Esophagus muscularis mucosa (tissue), 3 donors: ENCODE measurements around the gene AFP.

Experiments
- POLR2A ChIP-seq: fragments of 450-650 bp; IDR thresholded peaks from one replicate; pipeline ENCODE4 v1.6.1; 2017; ENCODE audit warnings: antibody characterized with exemption, moderate library complexity, mild to moderate bottlenecking, low read depth
- TF ChIP-seq, protein P1 (sequence below), 3 experiments: fragments of 200-600 bp in 2 of 3; fragments of 450-650 bp in 1 of 3; sonication (generic) in 2 of 3; IDR thresholded peaks; one replicate each; pipeline ENCODE4 v1.5.1; 2017 to 2019; ENCODE audit warnings: antibody characterized with exemption in 3 of 3, mild to moderate bottlenecking in 2 of 3, moderate library complexity in 1 of 3

DNA sequence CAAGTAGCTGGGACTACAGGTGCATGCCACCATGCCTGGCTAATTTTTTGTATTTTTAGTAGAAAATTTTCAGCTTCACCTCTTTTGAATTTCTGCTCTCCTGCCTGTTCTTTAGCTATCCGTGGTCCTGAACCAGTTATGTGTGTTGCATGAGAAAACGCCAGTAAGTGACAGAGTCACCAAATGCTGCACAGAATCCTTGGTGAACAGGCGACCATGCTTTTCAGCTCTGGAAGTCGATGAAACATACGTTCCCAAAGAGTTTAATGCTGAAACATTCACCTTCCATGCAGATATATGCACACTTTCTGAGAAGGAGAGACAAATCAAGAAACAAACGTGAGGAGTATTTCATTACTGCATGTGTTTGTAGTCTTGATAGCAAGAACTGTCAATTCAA is 18.0 kb upstream of the AFP start:
- TF ChIP-seq POLR2A, result no peak
- TF ChIP-seq, protein P1, sequence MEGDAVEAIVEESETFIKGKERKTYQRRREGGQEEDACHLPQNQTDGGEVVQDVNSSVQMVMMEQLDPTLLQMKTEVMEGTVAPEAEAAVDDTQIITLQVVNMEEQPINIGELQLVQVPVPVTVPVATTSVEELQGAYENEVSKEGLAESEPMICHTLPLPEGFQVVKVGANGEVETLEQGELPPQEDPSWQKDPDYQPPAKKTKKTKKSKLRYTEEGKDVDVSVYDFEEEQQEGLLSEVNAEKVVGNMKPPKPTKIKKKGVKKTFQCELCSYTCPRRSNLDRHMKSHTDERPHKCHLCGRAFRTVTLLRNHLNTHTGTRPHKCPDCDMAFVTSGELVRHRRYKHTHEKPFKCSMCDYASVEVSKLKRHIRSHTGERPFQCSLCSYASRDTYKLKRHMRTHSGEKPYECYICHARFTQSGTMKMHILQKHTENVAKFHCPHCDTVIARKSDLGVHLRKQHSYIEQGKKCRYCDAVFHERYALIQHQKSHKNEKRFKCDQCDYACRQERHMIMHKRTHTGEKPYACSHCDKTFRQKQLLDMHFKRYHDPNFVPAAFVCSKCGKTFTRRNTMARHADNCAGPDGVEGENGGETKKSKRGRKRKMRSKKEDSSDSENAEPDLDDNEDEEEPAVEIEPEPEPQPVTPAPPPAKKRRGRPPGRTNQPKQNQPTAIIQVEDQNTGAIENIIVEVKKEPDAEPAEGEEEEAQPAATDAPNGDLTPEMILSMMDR (IDR thresholded peaks at IDR 0.05), result no peak
